OCI-LY7 (cell line): ENCODE data around the gene AEN. TPM values are rescaled to one million over a fixed set of nuclear protein-coding genes. Genes with fewer than 3 reads are reported as not detected.

Experiments used
- BruUV-seq: library from RNA; stranded (reverse); fragments of 400-500 nt; replicated peaks from 2 replicates; lab custom pipeline; 2021; lab: Mats Ljungman, UMichigan
- CTCF ChIA-PET: fragments of 300-600 bp; sonication (Branson Sonifier 250); formaldehyde crosslinking; loops from one replicate; lab custom pipeline; 2022; ENCODE audit warnings: antibody characterized with exemption; ENCODE audit not compliant: unreplicated experiment; lab: Charles Lee
- POLR2A ChIA-PET: fragments of 300-600 bp; sonication (Branson Sonifier 250); formaldehyde crosslinking; loops from one replicate; lab custom pipeline; 2022; ENCODE audit warnings: antibody characterized with exemption; lab: Charles Lee
- DNase-seq: peaks from one replicate; pipeline ENCODE4 v3.0.0-alpha.2; 2015; ENCODE audit warnings: low spot score
- H2AFZ ChIP-seq: fragments of 200-600 bp; sonication (generic), shearing (Covaris generic); 2 replicates; pipeline ENCODE4 v1.6.1; 2014; ENCODE audit warnings: mild to moderate bottlenecking, antibody characterized with exemption, low read length, moderate library complexity
- H3K27ac ChIP-seq: fragments of 200-600 bp; sonication (generic); 2 replicates; pipeline ENCODE4 v1.5.1; 2014; ENCODE audit warnings: mixed run types, low read depth, mild to moderate bottlenecking, moderate library complexity, low read length, inconsistent platforms; ENCODE audit not compliant: poor library complexity, severe bottlenecking
- H3K36me3 ChIP-seq: fragments of 200-600 bp; sonication (generic); 2 replicates; pipeline ENCODE4 v1.6.1; 2014; ENCODE audit warnings: mild to moderate bottlenecking, antibody characterized with exemption, low read length, moderate library complexity, mixed read lengths; ENCODE audit not compliant: insufficient read depth
- H3K4me1 ChIP-seq: fragments of 200-600 bp; sonication (generic); 2 replicates; pipeline ENCODE4 v1.5.1; 2014; ENCODE audit warnings: mild to moderate bottlenecking, low read length; ENCODE audit not compliant: insufficient read depth, poor library complexity, severe bottlenecking
- H3K4me2 ChIP-seq: fragments of 200-600 bp; sonication (generic); 2 replicates; pipeline ENCODE4 v1.6.1; 2014; ENCODE audit warnings: mild to moderate bottlenecking, low read length
- H3K4me3 ChIP-seq: fragments of 200-600 bp; sonication (generic); 2 replicates; pipeline ENCODE4 v1.5.1; 2014; ENCODE audit warnings: mild to moderate bottlenecking, low read depth, low read length; ENCODE audit not compliant: poor library complexity, severe bottlenecking
- H3K79me2 ChIP-seq: fragments of 200-600 bp; sonication (generic); 2 replicates; pipeline ENCODE4 v1.6.1; 2016; ENCODE audit warnings: low read depth, mild to moderate bottlenecking, low read length, moderate library complexity, mixed read lengths; ENCODE audit not compliant: insufficient read depth
- H3K9me2 ChIP-seq: fragments of 200-600 bp; sonication (generic); 2 replicates; pipeline ENCODE4 v1.6.1; 2016; ENCODE audit warnings: mild to moderate bottlenecking, low read length, mixed read lengths; ENCODE audit not compliant: insufficient read depth
- H3K9me3 ChIP-seq: fragments of 200-600 bp; sonication (generic); 2 replicates; pipeline ENCODE4 v1.6.1; 2014; ENCODE audit warnings: mild to moderate bottlenecking, mixed run types, low read length, mixed read lengths
- H4K20me1 ChIP-seq: fragments of 200-600 bp; sonication (generic); 2 replicates; pipeline ENCODE4 v1.6.1; 2014; ENCODE audit warnings: mild to moderate bottlenecking, antibody characterized with exemption, low read length, moderate library complexity, mixed read lengths; ENCODE audit not compliant: insufficient read depth
- EZH2phosphoT487 ChIP-seq: fragments of 200-600 bp; sonication (generic); IDR thresholded peaks from 2 replicates; pipeline ENCODE4 v1.6.1; 2018; ENCODE audit warnings: low read depth, borderline replicate concordance, mild to moderate bottlenecking, mixed run types, antibody characterized with exemption, low read length, moderate library complexity, mixed read lengths
- intact Hi-C: fragments of 100-400 bp; cut with micrococcal nuclease; formaldehyde crosslinking; loops from one replicate; pipeline ENCODE4 v1.10.0; 2022; ENCODE audit not compliant: unreplicated experiment
- total RNA-seq, 2 experiments: library from RNA; depleted of rRNA in 1 of 2; stranded (reverse); fragments of >200 nt in 1 of 2; shearing (Covaris generic) in 1 of 2; gene quantifications; 2 replicates each; pipeline ENCODE4 v1.2.3, GENCODE V29; 2014 to 2022
- TF ChIP-seq, protein P1 (sequence below): fragments of 200-600 bp; sonication (generic); conservative IDR thresholded peaks from 2 replicates; pipeline ENCODE4 v1.5.1; 2014; ENCODE audit warnings: mild to moderate bottlenecking, antibody characterized with exemption, low read length, moderate library complexity, mixed read lengths

The AEN gene
- total RNA-seq, 2 experiments from 2014 or later = 43.1 to 66.6 TPM

DNA sequence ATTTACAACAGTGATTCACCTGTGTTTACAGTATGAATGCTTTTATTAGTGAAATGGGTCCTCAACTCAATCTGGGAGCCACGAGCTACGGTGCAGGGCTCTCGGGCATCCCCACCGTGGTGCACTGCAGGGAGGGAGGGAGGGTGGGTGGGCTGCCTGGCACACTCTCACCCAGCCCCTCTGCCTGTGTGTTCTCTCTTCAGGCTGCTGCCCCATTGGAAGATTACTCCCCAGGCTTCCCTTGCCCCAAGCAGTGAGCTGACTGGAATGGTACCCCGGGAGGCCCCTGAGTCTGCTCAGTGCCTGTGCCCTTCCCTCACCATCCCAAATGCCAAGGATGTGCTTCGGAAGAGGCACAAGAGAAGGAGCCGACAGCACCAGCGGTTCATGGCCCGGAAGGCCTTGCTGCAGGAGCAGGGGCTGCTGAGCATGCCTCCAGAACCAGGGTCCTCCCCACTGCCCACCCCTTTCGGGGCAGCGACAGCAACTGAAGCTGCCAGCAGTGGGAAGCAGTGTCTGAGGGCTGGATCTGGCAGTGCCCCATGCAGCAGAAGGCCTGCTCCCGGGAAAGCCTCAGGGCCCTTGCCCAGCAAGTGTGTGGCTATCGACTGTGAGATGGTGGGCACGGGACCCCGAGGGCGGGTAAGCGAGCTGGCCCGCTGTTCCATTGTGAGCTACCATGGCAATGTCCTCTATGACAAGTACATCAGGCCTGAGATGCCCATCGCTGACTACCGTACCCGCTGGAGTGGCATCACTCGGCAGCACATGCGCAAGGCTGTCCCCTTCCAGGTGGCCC, 5.0 kb downstream of the AEN start:
- H3K9me3 ChIP-seq = no peaks in the 10 kb centered on the region
- peaks cover 63% of the 10 kb centered on the region for H4K20me1 ChIP-seq
- intact Hi-C loops = loop anchor here (2.0 to 10.0 kb wide), 3 partner anchors 31 to 459 kb away; partner anchors contain the start of gene ABHD2
- H2AFZ ChIP-seq = no peak overlapping the region
- H3K4me3 ChIP-seq = no peak overlapping the region
- no TSS peak for BruUV-seq
- H3K36me3 ChIP-seq = peaks cover 84% of the 10 kb centered on the region
- ChIA-PET POLR2A (interaction anchor here (0.7 to 1.7 kb wide), 3 partner anchors 10 to 37 kb away, joined by 3 to 8 read pairs (median 6); no protein-coding TSS in a partner anchor), CTCF (no interaction called here)
- peak overlapping the region; percentile 54 for H3K27ac ChIP-seq
- no peak for DNase-seq
- H3K9me2 ChIP-seq = no peaks in the 10 kb centered on the region
- TF ChIP-seq, protein P1, sequence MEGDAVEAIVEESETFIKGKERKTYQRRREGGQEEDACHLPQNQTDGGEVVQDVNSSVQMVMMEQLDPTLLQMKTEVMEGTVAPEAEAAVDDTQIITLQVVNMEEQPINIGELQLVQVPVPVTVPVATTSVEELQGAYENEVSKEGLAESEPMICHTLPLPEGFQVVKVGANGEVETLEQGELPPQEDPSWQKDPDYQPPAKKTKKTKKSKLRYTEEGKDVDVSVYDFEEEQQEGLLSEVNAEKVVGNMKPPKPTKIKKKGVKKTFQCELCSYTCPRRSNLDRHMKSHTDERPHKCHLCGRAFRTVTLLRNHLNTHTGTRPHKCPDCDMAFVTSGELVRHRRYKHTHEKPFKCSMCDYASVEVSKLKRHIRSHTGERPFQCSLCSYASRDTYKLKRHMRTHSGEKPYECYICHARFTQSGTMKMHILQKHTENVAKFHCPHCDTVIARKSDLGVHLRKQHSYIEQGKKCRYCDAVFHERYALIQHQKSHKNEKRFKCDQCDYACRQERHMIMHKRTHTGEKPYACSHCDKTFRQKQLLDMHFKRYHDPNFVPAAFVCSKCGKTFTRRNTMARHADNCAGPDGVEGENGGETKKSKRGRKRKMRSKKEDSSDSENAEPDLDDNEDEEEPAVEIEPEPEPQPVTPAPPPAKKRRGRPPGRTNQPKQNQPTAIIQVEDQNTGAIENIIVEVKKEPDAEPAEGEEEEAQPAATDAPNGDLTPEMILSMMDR = no peak
- no peak for TF ChIP-seq EZH2phosphoT487
- peak overlapping the region; percentile 58 for H3K4me2 ChIP-seq
- peaks cover 67% of the 10 kb centered on the region for H3K4me1 ChIP-seq
- H3K79me2 ChIP-seq = peaks cover 95% of the 10 kb centered on the region

DNA sequence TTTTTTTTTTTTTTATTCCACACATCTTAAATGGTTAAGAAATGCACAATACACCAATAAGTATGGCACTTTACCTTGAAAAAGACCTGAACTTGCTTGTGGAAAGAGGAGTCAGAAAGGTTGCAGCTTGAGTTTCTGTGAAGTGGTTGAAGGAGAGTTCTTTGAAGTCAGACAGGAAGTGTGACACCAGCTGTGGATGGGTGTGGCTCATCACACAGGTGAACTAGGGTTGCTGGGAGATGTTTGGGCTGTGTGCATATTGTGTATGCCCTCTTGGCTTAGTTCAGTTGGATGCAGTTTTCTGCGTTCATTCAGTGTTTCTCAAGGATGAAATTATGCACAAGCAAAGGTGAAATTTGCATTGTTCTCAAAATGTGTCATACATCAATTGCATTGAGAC, 6.3 kb downstream of the AEN start:
- BruUV-seq = no TSS peak
- TF ChIP-seq, protein P1 = no peak
- no peak for TF ChIP-seq EZH2phosphoT487
- H2AFZ ChIP-seq = no peak overlapping the region
- H3K9me2 ChIP-seq = no peaks in the 10 kb centered on the region
- peaks cover 78% of the 10 kb centered on the region for H3K4me1 ChIP-seq
- no peaks in the 10 kb centered on the region for H3K9me3 ChIP-seq
- ChIA-PET CTCF (interaction anchor here (1.0 to 1.1 kb wide), 2 partner anchors 11 to 36 kb away, joined by 3 to 4 read pairs; no protein-coding TSS in a partner anchor), POLR2A (interaction anchor here (1.0 to 1.7 kb wide), 2 partner anchors 8 to 36 kb away, joined by 6 to 8 read pairs; no protein-coding TSS in a partner anchor)
- DNase-seq = peak; percentile 85
- H4K20me1 ChIP-seq = peaks cover 57% of the 10 kb centered on the region
- H3K27ac ChIP-seq = peak overlapping the region; percentile 54
- peak overlapping the region; percentile 58 for H3K4me2 ChIP-seq
- peak overlapping the region; percentile 17 for H3K4me3 ChIP-seq
- peaks cover 88% of the 10 kb centered on the region for H3K36me3 ChIP-seq
- intact Hi-C loops = loop anchor here (10.0 kb wide), 2 partner anchors 277 to 457 kb away; partner anchors contain the start of gene ABHD2
- H3K79me2 ChIP-seq = peaks cover 82% of the 10 kb centered on the region
